LNCaP clone FGC (cell line): ENCODE measurements around the gene ITGAE.
"Not testable (repeated sequence)": the region's sequence is repeated elsewhere in the genome, so short reads cannot be mapped to it uniquely, and the experiment has no call there.

Source experiments
- DNase-seq: peaks from one replicate; pipeline ENCODE4 v3.0.0-alpha.2; 2011; ENCODE audit warnings: low read depth
- H3K4me3 ChIP-seq: 2 replicates; pipeline ENCODE4 v1.5.1; 2011; ENCODE audit warnings: mild to moderate bottlenecking, low read depth, low read length, control low read depth
- CTCF ChIP-seq: IDR thresholded peaks from 2 replicates; pipeline ENCODE4 v1.5.1; 2012; ENCODE audit warnings: mild to moderate bottlenecking; ENCODE audit not compliant: control insufficient read depth, insufficient read depth; ENCODE audit errors: extremely low read depth

Gene ITGAE

DNA sequence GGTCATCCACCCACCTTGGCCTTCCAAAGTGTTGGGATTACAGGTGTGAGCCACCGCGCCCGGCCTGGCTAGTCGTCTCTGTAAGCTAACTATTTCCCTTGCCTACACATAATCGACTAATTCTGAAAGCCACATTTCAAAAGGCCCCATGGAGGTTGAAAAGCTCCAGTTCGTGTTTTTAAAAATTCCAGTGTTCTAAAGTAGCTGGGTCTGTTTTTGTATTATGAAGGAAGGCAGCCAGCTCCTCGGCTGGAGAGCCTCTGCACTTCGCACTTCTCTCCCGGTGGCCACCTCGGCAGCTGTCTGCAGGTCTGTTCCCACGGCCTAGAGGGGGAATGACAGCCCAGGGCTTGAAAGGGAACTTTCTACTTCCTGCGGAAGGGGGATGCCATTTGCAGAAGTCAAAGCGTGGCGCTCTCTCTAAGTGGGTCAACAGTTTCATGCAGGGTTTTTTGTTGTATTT, 60.3 kb downstream of the ITGAE start:
- no peak overlapping the region for H3K4me3 ChIP-seq
- TF ChIP-seq CTCF = no peak
- no peak for DNase-seq

GRCh38 chr17:3739422-3740124, 61.4 kb downstream of the ITGAE start:
- DNase-seq = no peak
- no peak for TF ChIP-seq CTCF
- H3K4me3 ChIP-seq = no peak overlapping the region

DNA sequence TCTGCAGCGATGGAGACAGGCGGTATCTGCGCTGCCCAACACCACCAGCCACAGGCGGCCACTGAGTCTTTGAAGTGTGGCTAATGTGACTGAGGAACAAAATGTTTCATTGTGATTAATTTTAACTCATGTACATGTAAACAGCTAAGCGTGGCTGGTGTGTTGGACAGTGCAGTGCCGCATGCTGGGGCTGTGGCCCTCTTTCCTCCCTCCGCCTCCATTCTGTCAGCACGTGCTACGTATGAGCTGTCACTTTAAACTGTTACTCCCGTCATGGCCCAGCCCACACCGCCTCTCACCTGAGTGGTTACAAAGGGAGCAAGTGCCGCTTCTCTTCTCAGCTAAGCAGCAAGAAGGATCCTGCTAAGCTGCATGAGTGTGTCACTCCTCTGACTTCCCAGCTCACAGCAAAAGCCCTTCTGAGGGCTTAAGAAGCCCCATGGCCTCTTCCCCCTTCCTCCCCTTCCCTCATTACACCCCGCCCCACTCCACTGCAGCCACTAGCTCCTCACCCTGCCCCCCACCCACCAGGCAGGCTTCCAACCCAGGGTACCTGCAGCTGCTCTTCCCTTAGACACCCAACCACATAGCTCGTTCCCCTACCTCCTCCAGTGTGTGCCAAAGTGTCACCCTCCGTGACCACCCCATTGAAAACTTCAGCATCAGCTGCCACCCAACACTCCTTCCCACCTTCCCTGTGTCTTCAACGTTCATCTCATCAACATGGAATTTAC, 62.3 kb downstream of the ITGAE start:
- DNase-seq = no peak
- H3K4me3 ChIP-seq = no peak overlapping the region
- TF ChIP-seq CTCF = no peak

GRCh38 chr17:3735515-3735914, 65.5 kb downstream of the ITGAE start:
- H3K4me3 ChIP-seq = no peak overlapping the region
- no peak for DNase-seq
- TF ChIP-seq CTCF = no peak

DNA sequence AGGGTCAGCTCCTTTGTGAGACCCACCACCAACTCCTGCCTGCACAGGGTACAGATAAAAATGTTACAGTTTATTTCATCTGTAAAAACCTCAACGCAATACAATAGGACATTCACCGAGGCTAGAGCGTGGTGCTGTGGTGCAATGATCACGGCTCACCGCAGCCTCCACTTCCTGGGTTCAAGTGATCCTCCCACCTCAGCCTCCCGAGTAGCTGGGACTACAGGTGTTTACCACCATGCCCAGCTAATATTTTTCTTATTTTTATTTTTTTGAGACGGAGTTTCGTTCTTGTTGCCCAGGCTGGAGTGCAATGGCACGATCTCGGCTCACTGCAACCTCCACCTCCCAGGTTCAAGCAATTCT, 66.1 kb downstream of the ITGAE start:
- not testable (repeated sequence) for H3K4me3 ChIP-seq, DNase-seq

- no peak overlapping the region for H3K4me3 ChIP-seq
- peak; percentile 22; the same call in 1 of the 2 replicates for TF ChIP-seq CTCF
- DNase-seq = no peak
These were observed 68.8 kb downstream of the ITGAE start for GRCh38 chr17:3732210-3732621.

GRCh38 chr17:3730881-3731429, 70.0 kb downstream of the ITGAE start:
- H3K4me3 ChIP-seq = no peak overlapping the region
- TF ChIP-seq CTCF = no peak
- DNase-seq = no peak
